OCI-LY1 (cell line): ENCODE results near the gene OLFML3.

Experiments used
- EZH2 ChIP-seq: fragments of 200-600 bp; sonication (generic), shearing (Covaris generic); IDR thresholded peaks from 2 replicates; pipeline ENCODE4 v1.8.0; 2017; ENCODE audit warnings: borderline replicate concordance, mixed run types, mild to moderate bottlenecking, antibody characterized with exemption, low read length, moderate library complexity, mixed read lengths
- TF ChIP-seq, protein P1 (sequence below): fragments of 200-600 bp; sonication (generic), shearing (Covaris generic); IDR thresholded peaks from 2 replicates; pipeline ENCODE4 v1.5.1; 2017; ENCODE audit warnings: mild to moderate bottlenecking, antibody characterized with exemption, low read length, moderate library complexity, mixed read lengths

DNA sequence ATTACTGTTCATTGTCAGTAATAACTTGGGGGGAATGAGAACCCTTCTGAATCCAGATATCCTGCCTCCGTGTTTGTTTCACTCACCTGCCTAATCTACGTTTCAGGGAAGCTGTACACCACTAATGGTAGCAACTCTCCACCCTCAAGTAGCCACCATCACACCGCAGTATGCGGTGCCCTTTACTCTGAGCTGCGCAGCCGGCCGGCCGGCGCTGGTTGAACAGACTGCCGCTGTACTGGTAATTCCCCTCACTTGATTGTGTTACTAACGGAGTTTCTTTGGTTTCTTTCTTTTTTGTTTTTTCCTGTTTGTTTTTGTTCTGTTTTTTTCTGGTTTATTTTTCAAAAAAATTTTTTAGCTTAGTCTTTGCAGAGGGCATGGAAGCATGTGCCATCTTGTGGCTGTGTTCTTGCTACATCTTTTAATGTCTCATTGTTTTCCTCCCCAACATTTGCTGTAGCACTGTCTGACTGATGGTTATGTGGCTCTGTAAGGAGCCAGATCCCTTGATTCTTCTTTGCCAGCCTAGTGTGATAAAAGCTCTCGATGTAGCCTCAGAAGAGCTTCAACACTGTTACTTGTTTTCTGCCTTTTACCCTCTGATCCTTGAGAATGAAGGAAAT, 15.9 kb upstream of the OLFML3 start:
- TF ChIP-seq, protein P1, sequence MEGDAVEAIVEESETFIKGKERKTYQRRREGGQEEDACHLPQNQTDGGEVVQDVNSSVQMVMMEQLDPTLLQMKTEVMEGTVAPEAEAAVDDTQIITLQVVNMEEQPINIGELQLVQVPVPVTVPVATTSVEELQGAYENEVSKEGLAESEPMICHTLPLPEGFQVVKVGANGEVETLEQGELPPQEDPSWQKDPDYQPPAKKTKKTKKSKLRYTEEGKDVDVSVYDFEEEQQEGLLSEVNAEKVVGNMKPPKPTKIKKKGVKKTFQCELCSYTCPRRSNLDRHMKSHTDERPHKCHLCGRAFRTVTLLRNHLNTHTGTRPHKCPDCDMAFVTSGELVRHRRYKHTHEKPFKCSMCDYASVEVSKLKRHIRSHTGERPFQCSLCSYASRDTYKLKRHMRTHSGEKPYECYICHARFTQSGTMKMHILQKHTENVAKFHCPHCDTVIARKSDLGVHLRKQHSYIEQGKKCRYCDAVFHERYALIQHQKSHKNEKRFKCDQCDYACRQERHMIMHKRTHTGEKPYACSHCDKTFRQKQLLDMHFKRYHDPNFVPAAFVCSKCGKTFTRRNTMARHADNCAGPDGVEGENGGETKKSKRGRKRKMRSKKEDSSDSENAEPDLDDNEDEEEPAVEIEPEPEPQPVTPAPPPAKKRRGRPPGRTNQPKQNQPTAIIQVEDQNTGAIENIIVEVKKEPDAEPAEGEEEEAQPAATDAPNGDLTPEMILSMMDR: peak; percentile 44
- no peak for TF ChIP-seq EZH2
